HCT116 (cell line): Measurements from ENCODE around the gene TTLL9. TPM values are rescaled to one million over a fixed set of nuclear protein-coding genes. Genes with fewer than 3 reads are reported as not detected.

Experiments
- ATAC-seq: fragments of 200-7000 bp; cut with Tn5 transposase; 2 replicates; pipeline ENCODE4 v1.9.1; 2020; ENCODE audit warnings: mild to moderate bottlenecking, moderate library complexity
- BruUV-seq: library from RNA; stranded (reverse); fragments of 400-500 nt; replicated peaks from 2 replicates; lab custom pipeline; 2021; lab: Mats Ljungman, UMichigan
- CTCF ChIA-PET: fragments of 300-600 bp; sonication (Branson Sonifier 250); formaldehyde crosslinking; loops from one replicate; lab custom pipeline; 2021; ENCODE audit warnings: antibody characterized with exemption; lab: Charles Lee
- POLR2A ChIA-PET: fragments of 300-600, 350-600 bp; sonication (Branson Sonifier 250); formaldehyde crosslinking; loops from one replicate; lab custom pipeline; 2021; ENCODE audit warnings: antibody characterized with exemption; lab: Charles Lee
- RAD21 ChIA-PET, 2 experiments: fragments of 300-600 bp; sonication (Branson Sonifier 250); formaldehyde crosslinking; loops; one replicate each; lab custom pipeline; 2023; ENCODE audit warnings: low total read pairs in 2 of 2; ENCODE audit not compliant: uncharacterized antibody in 2 of 2, unreplicated experiment in 2 of 2, low non-redundant PET in 1 of 2; lab: Charles Lee
- DNase-seq: peaks from one replicate; pipeline ENCODE4 v3.0.0-alpha.2; 2010; ENCODE audit warnings: low read depth, low spot score
- H2AFZ ChIP-seq: fragments of 200-600 bp; shearing (Covaris generic), sonication (generic); 2 replicates; pipeline ENCODE4 v1.6.1; 2017; ENCODE audit warnings: low read depth, mixed run types, mixed read lengths, antibody characterized with exemption, low read length; ENCODE audit not compliant: poor library complexity, severe bottlenecking
- H3K27ac ChIP-seq: 2 replicates; pipeline ENCODE4 v1.5.1; 2012; ENCODE audit warnings: low read depth, low read length
- H3K27me3 ChIP-seq: fragments of 200-600 bp; sonication (generic); 2 replicates; pipeline ENCODE4 v1.6.1; 2016; ENCODE audit warnings: mixed run types, low read length, mixed read lengths; ENCODE audit not compliant: insufficient read depth
- H3K36me3 ChIP-seq, 2 experiments: fragments of 200-500 bp in 1 of 2; fragments of 200-600 bp in 1 of 2; sonication (Bioruptor generic) in 1 of 2; sonication (generic) in 1 of 2; 2 replicates each; pipeline versions ENCODE4 v1.5.1 to v1.6.1; 2014 to 2016; ENCODE audit warnings: low read length in 2 of 2, inconsistent platforms in 1 of 2, mixed read lengths in 1 of 2, mixed run types in 1 of 2; ENCODE audit not compliant: insufficient read depth in 2 of 2, control insufficient read depth in 1 of 2
- H3K4me1 ChIP-seq, 2 experiments: fragments of 200-600 bp in 1 of 2; sonication (generic) in 1 of 2; 2 replicates each; pipeline versions ENCODE4 v1.5.1 to v1.6.1; 2012 to 2017; ENCODE audit warnings: low read length in 2 of 2, inconsistent platforms in 1 of 2, mild to moderate bottlenecking in 1 of 2, mixed read lengths in 1 of 2, mixed run types in 1 of 2, moderate library complexity in 1 of 2; ENCODE audit not compliant: insufficient read depth in 2 of 2, control insufficient read depth in 1 of 2
- H3K4me2 ChIP-seq: fragments of 200-600 bp; sonication (generic); 2 replicates; pipeline ENCODE4 v1.6.1; 2017; ENCODE audit warnings: mixed run types, low read length, mixed read lengths
- H3K4me3 ChIP-seq, 2 experiments: fragments of 200-600 bp in 1 of 2; sonication (generic) in 1 of 2; replicated peaks in 1 of 2; 2 replicates each; pipeline ENCODE4 v1.5.1; 2011 to 2016; ENCODE audit warnings: low read length in 2 of 2, control low read depth in 1 of 2, low read depth in 1 of 2, mild to moderate bottlenecking in 1 of 2, mixed read lengths in 1 of 2, mixed run types in 1 of 2
- H3K79me2 ChIP-seq: fragments of 200-600 bp; sonication (generic); 2 replicates; pipeline ENCODE4 v1.6.1; 2017; ENCODE audit warnings: mild to moderate bottlenecking, mixed run types, low read length, moderate library complexity, mixed read lengths; ENCODE audit not compliant: insufficient read depth
- H3K9ac ChIP-seq: fragments of 200-600 bp; sonication (generic); 2 replicates; pipeline ENCODE4 v1.6.1; 2016; ENCODE audit warnings: low read length, mixed read lengths
- H3K9me2 ChIP-seq: fragments of 200-600 bp; sonication (generic), shearing (Covaris generic); 2 replicates; pipeline ENCODE4 v1.6.1; 2017; ENCODE audit warnings: mixed run types, mild to moderate bottlenecking, moderate library complexity; ENCODE audit not compliant: insufficient read depth
- H3K9me3 ChIP-seq, 2 experiments: fragments of 200-500 bp in 1 of 2; fragments of 200-600 bp in 1 of 2; sonication (Bioruptor generic) in 1 of 2; sonication (generic) in 1 of 2; 2 replicates each; pipeline ENCODE4 v1.6.1; 2014 to 2017; ENCODE audit warnings: low read length in 2 of 2, mixed read lengths in 2 of 2, inconsistent platforms in 1 of 2, low read depth in 1 of 2, mild to moderate bottlenecking in 1 of 2, mixed run types in 1 of 2, moderate library complexity in 1 of 2; ENCODE audit not compliant: control insufficient read depth in 1 of 2, insufficient read depth in 1 of 2
- H4K20me1 ChIP-seq: fragments of 200-600 bp; sonication (generic), shearing (Covaris generic); 2 replicates; pipeline ENCODE4 v1.6.1; 2017; ENCODE audit warnings: mixed run types, mild to moderate bottlenecking, moderate library complexity; ENCODE audit not compliant: insufficient read depth
- ATF3 ChIP-seq: IDR thresholded peaks from 2 replicates; pipeline ENCODE4 v1.6.1; 2012
- CBX3 ChIP-seq: IDR thresholded peaks from 2 replicates; pipeline ENCODE4 v1.6.1; 2012; ENCODE audit warnings: low read depth
- CEBPB ChIP-seq: IDR thresholded peaks from 2 replicates; pipeline ENCODE4 v1.6.1; 2012; ENCODE audit warnings: low read depth
- CTCF ChIP-seq, 3 experiments: fragments of 200-600 bp in 1 of 3; sonication (generic) in 1 of 3; IDR thresholded peaks in 2 of 3; conservative IDR thresholded peaks in 1 of 3; 2 replicates each; pipeline ENCODE4 v1.5.1; 2012 to 2017; ENCODE audit warnings: low read depth in 2 of 3, low read length in 2 of 3, antibody characterized with exemption in 1 of 3, borderline replicate concordance in 1 of 3, control low read depth in 1 of 3, mild to moderate bottlenecking in 1 of 3, mixed read lengths in 1 of 3, mixed run types in 1 of 3, moderate library complexity in 1 of 3; ENCODE audit not compliant: insufficient read depth in 1 of 3
- EGR1 ChIP-seq: IDR thresholded peaks from 2 replicates; pipeline ENCODE4 v1.6.1; 2012; ENCODE audit warnings: low read depth
- ELF1 ChIP-seq: IDR thresholded peaks from 2 replicates; pipeline ENCODE4 v1.6.1; 2012; ENCODE audit warnings: low read depth, borderline replicate concordance
- EZH2 ChIP-seq: fragments of 200-600 bp; sonication (generic); IDR thresholded peaks from 2 replicates; pipeline ENCODE4 v1.6.1; 2017; ENCODE audit warnings: antibody characterized with exemption, mixed run types
- EZH2phosphoT487 ChIP-seq: fragments of 200-600 bp; IDR thresholded peaks from 2 replicates; pipeline ENCODE4 v1.6.1; 2018; ENCODE audit warnings: antibody characterized with exemption, borderline replicate concordance
- FOSL1 ChIP-seq: IDR thresholded peaks from 2 replicates; pipeline ENCODE4 v1.6.1; 2012; ENCODE audit warnings: low read depth
- JUND ChIP-seq: IDR thresholded peaks from 2 replicates; pipeline ENCODE4 v1.6.1; 2012
- POLR2A ChIP-seq: IDR thresholded peaks from 2 replicates; pipeline ENCODE4 v1.7.0; 2011; ENCODE audit warnings: borderline replicate concordance; ENCODE audit not compliant: insufficient read depth, insufficient read length; ENCODE audit errors: extremely low read depth
- POLR2AphosphoS5 ChIP-seq: IDR thresholded peaks from 2 replicates; pipeline ENCODE4 v1.6.1; 2011; ENCODE audit warnings: mild to moderate bottlenecking, low read depth, low read length, moderate library complexity
- SIN3A ChIP-seq: IDR thresholded peaks from 2 replicates; pipeline ENCODE4 v1.6.1; 2012; ENCODE audit warnings: low read depth
- SP1 ChIP-seq: IDR thresholded peaks from 2 replicates; pipeline ENCODE4 v1.6.1; 2012; ENCODE audit warnings: low read depth
- SRF ChIP-seq: IDR thresholded peaks from 2 replicates; pipeline ENCODE4 v1.6.1; 2012; ENCODE audit warnings: low read depth
- TCF7L2 ChIP-seq: IDR thresholded peaks from 2 replicates; pipeline ENCODE4 v1.7.0; 2011; ENCODE audit warnings: borderline replicate concordance, inconsistent platforms; ENCODE audit not compliant: insufficient read depth, insufficient read length; ENCODE audit errors: extremely low read depth
- YY1 ChIP-seq: IDR thresholded peaks from 2 replicates; pipeline ENCODE4 v1.6.1; 2011; ENCODE audit warnings: low read length, low read depth, moderate library complexity, mild to moderate bottlenecking; ENCODE audit not compliant: insufficient replicate concordance; ENCODE audit errors: extremely low read depth
- ZFX ChIP-seq: fragments of 450-650 bp; IDR thresholded peaks from 2 replicates; pipeline ENCODE4 v1.6.1; 2017
- intact Hi-C: fragments of 100-400 bp; cut with micrococcal nuclease; formaldehyde crosslinking; loops from 2 replicates; pipeline ENCODE4 v1.10.0; 2022
- total RNA-seq: library from RNA; stranded (reverse); gene quantifications from one replicate; pipeline ENCODE4 v1.2.1, GENCODE V29; 2021; ENCODE audit not compliant: unreplicated experiment
- TF ChIP-seq, protein P1 (sequence below): IDR thresholded peaks from 2 replicates; pipeline ENCODE4 v1.6.1; 2012
- TF ChIP-seq, protein P2 (sequence below): IDR thresholded peaks from 2 replicates; pipeline ENCODE4 v1.6.1; 2012; ENCODE audit warnings: low read depth

TTLL9 gene
- total RNA-seq, 1 experiment from 2014 or later: not detected

GRCh38 chr20:31915491-31916280, 45.3 kb downstream of the TTLL9 start:
- H3K4me2 ChIP-seq: no peak overlapping the region
- no peak overlapping the region for H2AFZ ChIP-seq
- H3K79me2 ChIP-seq: no peaks in the 10 kb centered on the region
- ChIA-PET POLR2A (no interaction called here), RAD21 (no interaction called here), CTCF (no interaction called here)
- no peak overlapping the region for H3K9ac ChIP-seq
- H3K4me3 ChIP-seq: no peak overlapping the region
- no peaks in the 10 kb centered on the region for H3K9me3 ChIP-seq
- no peaks in the 10 kb centered on the region for H3K27me3 ChIP-seq
- DNase-seq: no peak
- BruUV-seq: no TSS peak
- TF ChIP-seq ELF1 (no peak), TCF7L2 (no peak), CEBPB (no peak), FOSL1 (no peak), CBX3 (no peak), SRF (no peak), ATF3 (no peak), POLR2A (no peak), EZH2 (no peak), ZFX (no peak), SIN3A (no peak), JUND (no peak), SP1 (no peak), EZH2phosphoT487 (no peak), CTCF (IDR thresholded peaks at IDR 0.05 in 2 of 3, conservative IDR thresholded peaks at IDR 0.05 in 1 of 3; ENCODE audit: borderline replicate concordance in 1 of 3, insufficient read depth in 1 of 3, low read depth in 2 of 3, low read length in 2 of 3) (no peak), YY1 (no peak), EGR1 (no peak), POLR2AphosphoS5 (no peak)
- TF ChIP-seq, protein P1, sequence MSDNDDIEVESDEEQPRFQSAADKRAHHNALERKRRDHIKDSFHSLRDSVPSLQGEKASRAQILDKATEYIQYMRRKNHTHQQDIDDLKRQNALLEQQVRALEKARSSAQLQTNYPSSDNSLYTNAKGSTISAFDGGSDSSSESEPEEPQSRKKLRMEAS: no peak
- TF ChIP-seq, protein P2, sequence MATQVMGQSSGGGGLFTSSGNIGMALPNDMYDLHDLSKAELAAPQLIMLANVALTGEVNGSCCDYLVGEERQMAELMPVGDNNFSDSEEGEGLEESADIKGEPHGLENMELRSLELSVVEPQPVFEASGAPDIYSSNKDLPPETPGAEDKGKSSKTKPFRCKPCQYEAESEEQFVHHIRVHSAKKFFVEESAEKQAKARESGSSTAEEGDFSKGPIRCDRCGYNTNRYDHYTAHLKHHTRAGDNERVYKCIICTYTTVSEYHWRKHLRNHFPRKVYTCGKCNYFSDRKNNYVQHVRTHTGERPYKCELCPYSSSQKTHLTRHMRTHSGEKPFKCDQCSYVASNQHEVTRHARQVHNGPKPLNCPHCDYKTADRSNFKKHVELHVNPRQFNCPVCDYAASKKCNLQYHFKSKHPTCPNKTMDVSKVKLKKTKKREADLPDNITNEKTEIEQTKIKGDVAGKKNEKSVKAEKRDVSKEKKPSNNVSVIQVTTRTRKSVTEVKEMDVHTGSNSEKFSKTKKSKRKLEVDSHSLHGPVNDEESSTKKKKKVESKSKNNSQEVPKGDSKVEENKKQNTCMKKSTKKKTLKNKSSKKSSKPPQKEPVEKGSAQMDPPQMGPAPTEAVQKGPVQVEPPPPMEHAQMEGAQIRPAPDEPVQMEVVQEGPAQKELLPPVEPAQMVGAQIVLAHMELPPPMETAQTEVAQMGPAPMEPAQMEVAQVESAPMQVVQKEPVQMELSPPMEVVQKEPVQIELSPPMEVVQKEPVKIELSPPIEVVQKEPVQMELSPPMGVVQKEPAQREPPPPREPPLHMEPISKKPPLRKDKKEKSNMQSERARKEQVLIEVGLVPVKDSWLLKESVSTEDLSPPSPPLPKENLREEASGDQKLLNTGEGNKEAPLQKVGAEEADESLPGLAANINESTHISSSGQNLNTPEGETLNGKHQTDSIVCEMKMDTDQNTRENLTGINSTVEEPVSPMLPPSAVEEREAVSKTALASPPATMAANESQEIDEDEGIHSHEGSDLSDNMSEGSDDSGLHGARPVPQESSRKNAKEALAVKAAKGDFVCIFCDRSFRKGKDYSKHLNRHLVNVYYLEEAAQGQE: no peak
- TF ChIP-seq, all 23 proteins: peak for 0
- intact Hi-C loops: no loop called here
- Histone ChIP-seq H3K36me3 (no peaks in the 10 kb centered on the region), H4K20me1 (no peaks in the 10 kb centered on the region), H3K4me1 (no peaks in the 10 kb centered on the region), H3K27ac (no peak overlapping the region), H3K9me2 (no peaks in the 10 kb centered on the region)
- ATAC-seq: no peak
